Activated CD4-positive, alpha-beta T cell treated with anti-CD3 and anti-CD28 coated beads for 1 hour (primary cell): ENCODE measurements around the gene PDK3.

Experiments used
- DNase-seq: peaks from one replicate; pipeline ENCODE4 v3.0.0-alpha.2; 2020

Gene PDK3

GRCh38 chrX:24464836-24465531 lies at the start of gene PDK3:
PDK3 (plus strand) TSS chrX:24465286; CDS start chrX:24465456, 170 bp downstream.
- peak; percentile 78 for DNase-seq

GRCh38 chrX:24415921-24416320 lies 49.2 kb upstream of the PDK3 start:
- no peak for DNase-seq

GRCh38 chrX:24423960-24424359 lies 41.1 kb upstream of the PDK3 start:
- DNase-seq = no peak

- no peak for DNase-seq
These were observed 40.1 kb upstream of the PDK3 start for GRCh38 chrX:24424948-24425347.

GRCh38 chrX:24425806-24426205 lies 39.3 kb upstream of the PDK3 start:
- DNase-seq = no peak

GRCh38 chrX:24426340-24426913 lies 38.7 kb upstream of the PDK3 start:
- DNase-seq = no peak

- no peak for DNase-seq
These were observed 38.0 kb upstream of the PDK3 start for GRCh38 chrX:24426921-24427746.

GRCh38 chrX:24427747-24428019 lies 37.4 kb upstream of the PDK3 start:
- no peak for DNase-seq

GRCh38 chrX:24428516-24428915 lies 36.6 kb upstream of the PDK3 start:
- no peak for DNase-seq

- no peak for DNase-seq
These were observed 30.0 kb upstream of the PDK3 start for GRCh38 chrX:24435060-24435459.

- DNase-seq = no peak
These were observed 21.2 kb upstream of the PDK3 start for GRCh38 chrX:24443918-24444317.

GRCh38 chrX:24444645-24445044 lies 20.4 kb upstream of the PDK3 start:
- no peak for DNase-seq

GRCh38 chrX:24448762-24449250 lies 16.3 kb upstream of the PDK3 start:
- no peak for DNase-seq

GRCh38 chrX:24463077-24463476 lies 2.0 kb upstream of the PDK3 start:
- no peak for DNase-seq

GRCh38 chrX:24464498-24464835 lies 619 bp upstream of the PDK3 start:
- no peak for DNase-seq

- DNase-seq = no peak
These were observed 413 bp downstream of the PDK3 start for GRCh38 chrX:24465532-24465865.

GRCh38 chrX:24466025-24466424 lies 939 bp downstream of the PDK3 start:
- DNase-seq = no peak

GRCh38 chrX:24468245-24468644 lies 3.2 kb downstream of the PDK3 start:
- DNase-seq = no peak

- DNase-seq = no peak
These were observed 6.7 kb downstream of the PDK3 start for GRCh38 chrX:24471808-24472207.

GRCh38 chrX:24475480-24475879 lies 10.4 kb downstream of the PDK3 start:
- no peak for DNase-seq

- DNase-seq = no peak
These were observed 13.4 kb downstream of the PDK3 start for GRCh38 chrX:24478509-24478908.

GRCh38 chrX:24479924-24480323 lies 14.8 kb downstream of the PDK3 start:
- DNase-seq = peak; percentile 59

- no peak for DNase-seq
These were observed 15.3 kb downstream of the PDK3 start for GRCh38 chrX:24480400-24480865.

- DNase-seq = no peak
These were observed 17.8 kb downstream of the PDK3 start for GRCh38 chrX:24482823-24483415.
